ENCODE results near the gene TRPV2.

Gene TRPV2

DNA sequence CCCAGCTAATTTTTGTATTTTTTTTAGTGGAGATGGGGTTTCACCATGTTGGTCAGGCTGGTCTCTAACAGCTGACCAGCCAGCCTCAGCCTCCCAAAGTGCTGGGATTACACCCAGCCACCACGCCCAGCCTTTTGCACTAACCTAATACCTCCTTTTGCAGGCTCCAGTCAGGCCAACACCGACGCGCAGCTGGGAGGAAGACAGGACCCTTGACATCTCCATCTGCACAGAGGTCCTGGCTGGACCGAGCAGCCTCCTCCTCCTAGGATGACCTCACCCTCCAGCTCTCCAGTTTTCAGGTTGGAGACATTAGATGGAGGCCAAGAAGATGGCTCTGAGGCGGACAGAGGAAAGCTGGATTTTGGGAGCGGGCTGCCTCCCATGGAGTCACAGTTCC lies 2.0 kb downstream of the TRPV2 start:
- TF ChIP-seq, protein P1, sequence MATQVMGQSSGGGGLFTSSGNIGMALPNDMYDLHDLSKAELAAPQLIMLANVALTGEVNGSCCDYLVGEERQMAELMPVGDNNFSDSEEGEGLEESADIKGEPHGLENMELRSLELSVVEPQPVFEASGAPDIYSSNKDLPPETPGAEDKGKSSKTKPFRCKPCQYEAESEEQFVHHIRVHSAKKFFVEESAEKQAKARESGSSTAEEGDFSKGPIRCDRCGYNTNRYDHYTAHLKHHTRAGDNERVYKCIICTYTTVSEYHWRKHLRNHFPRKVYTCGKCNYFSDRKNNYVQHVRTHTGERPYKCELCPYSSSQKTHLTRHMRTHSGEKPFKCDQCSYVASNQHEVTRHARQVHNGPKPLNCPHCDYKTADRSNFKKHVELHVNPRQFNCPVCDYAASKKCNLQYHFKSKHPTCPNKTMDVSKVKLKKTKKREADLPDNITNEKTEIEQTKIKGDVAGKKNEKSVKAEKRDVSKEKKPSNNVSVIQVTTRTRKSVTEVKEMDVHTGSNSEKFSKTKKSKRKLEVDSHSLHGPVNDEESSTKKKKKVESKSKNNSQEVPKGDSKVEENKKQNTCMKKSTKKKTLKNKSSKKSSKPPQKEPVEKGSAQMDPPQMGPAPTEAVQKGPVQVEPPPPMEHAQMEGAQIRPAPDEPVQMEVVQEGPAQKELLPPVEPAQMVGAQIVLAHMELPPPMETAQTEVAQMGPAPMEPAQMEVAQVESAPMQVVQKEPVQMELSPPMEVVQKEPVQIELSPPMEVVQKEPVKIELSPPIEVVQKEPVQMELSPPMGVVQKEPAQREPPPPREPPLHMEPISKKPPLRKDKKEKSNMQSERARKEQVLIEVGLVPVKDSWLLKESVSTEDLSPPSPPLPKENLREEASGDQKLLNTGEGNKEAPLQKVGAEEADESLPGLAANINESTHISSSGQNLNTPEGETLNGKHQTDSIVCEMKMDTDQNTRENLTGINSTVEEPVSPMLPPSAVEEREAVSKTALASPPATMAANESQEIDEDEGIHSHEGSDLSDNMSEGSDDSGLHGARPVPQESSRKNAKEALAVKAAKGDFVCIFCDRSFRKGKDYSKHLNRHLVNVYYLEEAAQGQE (IDR thresholded peaks at IDR 0.05; ENCODE audit: insufficient read depth in 1 of 2, low read depth in 2 of 2, low read length in 2 of 2), result no peak
- no peak for TF ChIP-seq FOXP2 (optimal IDR thresholded peaks at IDR 0.05; ENCODE audit: borderline replicate concordance, extremely low read depth, extremely low read length, insufficient read depth)
- TF ChIP-seq SIN3A (IDR thresholded peaks at IDR 0.05; ENCODE audit: borderline replicate concordance, insufficient read depth, low read length), result no peak
- no peak for TF ChIP-seq TAF1 (IDR thresholded peaks at IDR 0.05; ENCODE audit: borderline replicate concordance, insufficient read depth, low read length)
- TF ChIP-seq POLR2AphosphoS5 (IDR thresholded peaks at IDR 0.05; ENCODE audit: low read depth, low read length), result no peak

DNA sequence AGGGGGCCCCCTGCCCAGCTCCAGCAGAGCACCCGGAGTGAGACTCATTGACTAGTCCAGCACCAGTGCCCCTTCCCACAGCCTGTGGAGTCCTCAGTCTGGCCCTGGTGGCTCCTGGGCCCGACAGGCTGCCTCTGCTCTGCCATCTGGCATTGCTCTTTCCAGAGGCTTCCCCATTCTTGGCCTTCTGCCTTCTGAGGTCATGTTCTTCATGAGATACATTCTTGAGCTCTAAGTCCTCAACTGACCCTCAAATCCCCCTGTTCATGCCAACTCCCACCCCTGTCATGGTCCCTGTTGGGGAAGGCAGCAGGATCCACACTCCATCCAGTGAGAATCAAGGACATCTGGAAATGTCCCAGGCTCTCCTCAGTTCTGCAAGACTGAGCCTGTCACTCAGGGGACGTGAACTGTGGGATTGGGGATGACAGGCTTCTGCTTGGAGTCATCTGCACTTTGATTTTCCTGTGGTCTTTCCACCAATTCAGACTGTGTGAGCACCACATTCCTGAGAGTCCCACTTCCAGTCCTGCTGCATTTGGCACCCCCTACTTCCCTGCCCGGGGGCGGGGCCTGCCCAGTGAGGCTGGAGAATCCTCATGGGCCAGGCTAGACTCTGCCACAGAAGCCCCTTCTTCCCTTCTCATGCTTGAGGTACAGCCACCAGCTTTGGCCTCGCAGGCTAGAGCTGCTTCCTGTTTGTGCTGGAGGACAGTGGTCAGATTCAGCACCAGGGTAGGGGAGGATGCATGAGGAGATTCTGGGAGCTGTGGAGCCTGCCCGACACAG lies 2.7 kb downstream of the TRPV2 start:
- TF ChIP-seq TAF1 (IDR thresholded peaks at IDR 0.05; ENCODE audit: borderline replicate concordance, insufficient read depth, low read length) (no peak), POLR2AphosphoS5 (IDR thresholded peaks at IDR 0.05; ENCODE audit: low read depth, low read length) (no peak), SIN3A (IDR thresholded peaks at IDR 0.05; ENCODE audit: borderline replicate concordance, insufficient read depth, low read length) (no peak), FOXP2 (optimal IDR thresholded peaks at IDR 0.05; ENCODE audit: borderline replicate concordance, extremely low read depth, extremely low read length, insufficient read depth) (no peak)
- TF ChIP-seq, protein P1 (IDR thresholded peaks at IDR 0.05; ENCODE audit: insufficient read depth in 1 of 2, low read depth in 2 of 2, low read length in 2 of 2), result peak; percentile 44 to 52; a peak in 1 of 4 replicates

DNA sequence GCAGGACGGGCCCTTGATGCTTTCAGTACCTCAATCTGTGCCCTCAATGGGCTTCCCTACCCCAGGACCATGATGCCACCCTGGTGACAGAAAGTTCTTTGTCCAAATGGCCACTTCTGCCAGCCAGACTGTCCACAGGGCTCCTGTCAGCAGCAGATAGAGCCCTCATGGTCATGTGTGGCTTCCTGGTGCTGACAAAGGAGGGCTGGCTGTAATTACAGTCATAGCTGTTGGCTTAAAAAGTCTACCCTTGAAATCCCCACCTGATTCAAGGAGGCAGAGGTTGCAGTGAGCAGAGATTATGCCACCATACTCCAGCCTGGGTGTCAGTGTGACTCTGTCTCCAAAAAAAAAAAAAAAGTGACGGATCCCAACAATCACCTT lies 3.3 kb downstream of the TRPV2 start:
- no peak for TF ChIP-seq FOXP2 (optimal IDR thresholded peaks at IDR 0.05; ENCODE audit: borderline replicate concordance, extremely low read depth, extremely low read length, insufficient read depth)
- TF ChIP-seq TAF1 (IDR thresholded peaks at IDR 0.05; ENCODE audit: borderline replicate concordance, insufficient read depth, low read length), result no peak
- TF ChIP-seq, protein P1 (IDR thresholded peaks at IDR 0.05; ENCODE audit: insufficient read depth in 1 of 2, low read depth in 2 of 2, low read length in 2 of 2), result no peak; a peak in 1 of 4 replicates
- no peak for TF ChIP-seq SIN3A (IDR thresholded peaks at IDR 0.05; ENCODE audit: borderline replicate concordance, insufficient read depth, low read length)
- TF ChIP-seq POLR2AphosphoS5 (IDR thresholded peaks at IDR 0.05; ENCODE audit: low read depth, low read length), result no peak

DNA sequence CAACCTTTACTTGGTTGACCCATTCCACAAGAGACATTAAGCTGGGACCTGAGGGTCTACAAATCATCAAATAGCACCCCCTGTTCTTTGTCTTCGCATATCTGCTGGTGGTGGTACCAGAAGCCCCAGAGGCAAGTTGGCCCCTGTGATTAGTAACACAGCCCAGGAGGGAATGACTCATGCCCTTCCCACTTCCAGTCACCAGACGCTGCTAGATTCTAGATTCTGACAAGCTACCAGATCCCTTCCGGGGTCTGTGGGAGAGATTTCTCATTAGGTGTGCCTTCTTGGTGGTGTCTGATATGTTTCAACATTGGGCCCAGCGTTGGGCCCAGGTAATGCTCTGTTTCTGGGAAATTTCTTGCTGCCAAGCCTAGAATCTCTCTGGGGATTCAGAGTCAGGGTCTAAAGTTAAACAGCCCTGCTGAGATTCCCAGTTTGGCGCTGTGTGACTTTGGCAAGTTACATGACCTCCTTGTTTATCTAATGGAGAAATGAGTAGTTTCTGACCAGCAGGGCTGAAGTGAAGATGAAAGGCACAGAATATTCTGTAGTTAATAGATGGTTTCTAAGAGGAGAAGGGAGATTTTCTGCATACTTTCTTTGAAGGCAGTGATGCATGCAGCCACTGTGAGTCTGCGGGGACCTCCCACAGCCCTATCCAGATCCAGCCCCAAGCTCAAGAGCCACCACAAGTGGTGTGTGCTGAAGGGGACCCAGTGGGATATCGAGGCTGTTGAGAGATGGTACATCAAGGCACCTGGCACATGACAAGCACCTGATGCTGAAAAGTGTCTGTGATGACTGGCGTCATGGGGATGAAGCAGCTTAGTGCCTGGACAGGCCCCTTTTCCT lies 3.9 kb downstream of the TRPV2 start:
- TF ChIP-seq SIN3A (IDR thresholded peaks at IDR 0.05; ENCODE audit: borderline replicate concordance, insufficient read depth, low read length), result no peak
- no peak for TF ChIP-seq POLR2AphosphoS5 (IDR thresholded peaks at IDR 0.05; ENCODE audit: low read depth, low read length)
- TF ChIP-seq, protein P1 (IDR thresholded peaks at IDR 0.05; ENCODE audit: insufficient read depth in 1 of 2, low read depth in 2 of 2, low read length in 2 of 2), result no peak
- TF ChIP-seq FOXP2 (optimal IDR thresholded peaks at IDR 0.05; ENCODE audit: borderline replicate concordance, extremely low read depth, extremely low read length, insufficient read depth), result no peak
- no peak for TF ChIP-seq TAF1 (IDR thresholded peaks at IDR 0.05; ENCODE audit: borderline replicate concordance, insufficient read depth, low read length)

Measured in PFSK-1 (cell line).